GM04503 (cell line): ENCODE results near the gene UNC13D.
"Not testable (repeated sequence)": the region's sequence is repeated elsewhere in the genome, so short reads cannot be mapped to it uniquely, and the experiment has no call there.

Experiments
- DNase-seq: peaks from one replicate; pipeline ENCODE4 v3.0.0-alpha.2; 2012; ENCODE audit warnings: low read depth

The UNC13D gene

DNA sequence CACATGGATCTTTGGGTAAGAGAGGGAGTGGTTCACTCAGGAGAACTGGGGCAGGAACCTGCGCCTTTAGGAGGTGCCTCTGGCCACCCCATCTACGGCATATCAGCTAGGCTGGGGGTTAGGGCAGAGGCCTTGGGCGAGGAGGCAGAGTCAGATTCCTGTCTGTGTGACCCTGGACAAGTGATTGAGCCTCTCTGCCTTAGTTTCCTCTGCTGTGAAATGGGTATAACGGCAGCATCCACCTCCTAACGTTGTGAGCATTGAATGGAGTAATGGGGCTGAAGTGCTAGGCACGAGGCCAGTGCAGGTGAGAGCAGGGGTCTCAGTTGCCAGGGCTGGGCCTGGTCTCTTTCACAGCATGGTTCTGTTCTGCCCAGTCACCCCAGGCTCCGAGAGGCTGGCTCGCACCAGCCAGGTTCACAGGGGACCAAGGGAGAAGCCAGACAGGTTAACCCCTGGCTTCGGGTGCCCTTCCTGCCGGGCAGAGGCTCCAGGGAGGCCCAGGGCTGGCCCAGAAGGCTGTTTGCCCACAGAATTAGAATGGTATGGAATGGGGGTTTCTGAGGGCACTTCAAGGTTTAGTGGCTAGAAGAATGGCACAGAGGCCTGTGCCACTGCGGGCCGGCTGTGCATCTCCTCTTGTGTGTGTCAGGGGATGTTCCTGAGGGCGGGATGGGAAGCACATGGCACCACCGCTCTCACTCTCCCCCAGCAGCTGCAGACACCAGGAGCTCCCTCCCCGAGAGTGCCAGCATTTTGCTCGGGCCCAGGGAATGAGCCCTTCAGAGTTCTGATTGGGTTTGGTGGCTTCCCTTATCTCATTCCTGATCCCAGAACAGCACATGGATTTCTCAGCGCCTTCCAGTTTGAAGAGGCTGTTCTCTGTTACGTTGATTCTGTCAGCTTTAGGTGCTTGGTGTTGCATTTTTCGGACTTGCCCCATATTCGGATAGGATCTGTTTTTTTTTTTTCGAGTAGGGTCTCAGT, 23.8 kb downstream of the UNC13D start:
- DNase-seq, result no peak

DNA sequence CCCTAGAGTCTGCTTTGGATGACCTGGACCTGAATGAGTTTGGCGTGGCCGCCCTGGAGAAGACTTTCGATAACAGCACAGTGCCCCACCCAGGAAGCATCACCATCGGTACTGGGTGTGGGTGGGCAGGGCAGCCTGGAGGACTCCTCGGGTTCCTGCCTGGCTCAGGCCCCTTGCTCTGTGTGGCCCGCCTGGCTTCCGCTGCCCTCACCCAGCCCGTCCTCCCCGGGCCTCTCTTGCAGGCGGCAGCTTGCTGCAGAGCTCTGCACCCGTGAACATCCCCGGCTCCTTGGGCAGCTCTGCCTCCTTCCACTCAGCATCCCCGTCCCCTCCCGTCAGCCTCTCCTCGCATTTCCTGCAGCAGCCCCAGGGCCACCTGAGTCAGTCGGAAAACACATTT, 24.5 kb downstream of the UNC13D start:
- no peak for DNase-seq

DNA sequence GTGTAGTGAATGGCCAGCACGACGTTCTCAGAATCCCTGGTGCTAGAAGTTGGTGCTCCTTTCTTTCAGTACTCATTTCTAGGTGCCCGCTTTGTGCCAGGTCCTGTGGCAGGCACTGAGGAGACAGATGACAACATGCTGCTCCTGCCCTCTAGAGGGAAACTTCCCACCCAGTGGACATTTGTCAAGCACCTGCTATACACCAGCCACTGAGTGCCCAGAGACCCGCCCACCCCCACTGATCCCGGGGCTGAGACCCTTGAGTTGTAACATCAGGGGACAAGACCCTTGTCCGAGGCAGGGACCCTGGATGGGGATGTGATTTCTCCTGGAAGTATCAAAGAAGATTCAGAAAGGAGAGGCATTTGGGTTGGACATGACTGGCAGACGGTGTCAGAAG, 25.1 kb downstream of the UNC13D start:
- DNase-seq, result no peak

DNA sequence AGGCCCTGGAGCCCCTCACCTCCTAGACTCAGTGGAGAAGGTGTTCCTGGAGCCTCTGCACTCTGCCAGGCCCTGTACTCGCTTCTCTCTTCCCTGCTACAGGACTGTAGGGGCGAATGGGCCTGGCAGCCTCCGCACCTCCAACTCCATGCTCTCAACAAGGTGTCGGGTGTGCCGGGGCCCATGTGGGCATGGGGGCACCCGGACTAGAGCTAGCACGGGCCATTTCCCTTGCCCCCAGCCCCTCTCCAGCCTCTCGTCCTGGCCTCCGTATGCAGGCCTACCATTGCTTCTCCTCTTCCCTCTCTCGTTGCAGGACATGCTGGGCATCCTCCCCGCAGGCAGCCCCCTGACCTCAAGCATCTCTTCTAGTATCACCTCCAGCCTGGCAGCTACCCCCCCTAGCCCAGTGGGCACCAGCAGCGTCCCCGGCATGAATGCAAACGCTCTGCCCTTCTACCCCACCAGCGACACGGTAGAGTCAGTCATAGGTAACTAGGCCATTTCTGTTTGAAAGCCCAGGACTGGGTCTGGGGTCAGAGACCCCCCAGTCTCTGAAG, 25.8 kb downstream of the UNC13D start:
- no peak for DNase-seq

DNA sequence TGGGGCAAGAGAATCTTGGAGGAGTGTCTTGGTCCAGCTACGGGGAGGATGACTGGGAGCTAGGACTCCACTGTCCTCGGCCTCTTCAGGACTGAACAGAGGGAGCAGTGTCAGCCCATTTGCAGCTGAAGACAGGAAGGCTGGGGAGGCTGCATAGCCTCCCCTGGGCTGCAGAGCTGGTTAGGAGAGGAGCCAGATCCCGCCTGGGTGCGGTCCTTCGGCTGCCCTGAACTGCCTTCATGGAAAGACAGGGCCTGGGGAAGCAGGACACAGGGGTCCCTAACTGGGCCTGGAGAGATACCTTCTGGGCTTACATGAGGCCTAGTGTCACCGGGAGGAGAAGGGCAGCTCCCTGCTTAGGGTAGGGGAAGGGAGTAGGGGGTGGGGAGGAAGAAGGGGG, 26.6 kb downstream of the UNC13D start:
- DNase-seq, result no peak

DNA sequence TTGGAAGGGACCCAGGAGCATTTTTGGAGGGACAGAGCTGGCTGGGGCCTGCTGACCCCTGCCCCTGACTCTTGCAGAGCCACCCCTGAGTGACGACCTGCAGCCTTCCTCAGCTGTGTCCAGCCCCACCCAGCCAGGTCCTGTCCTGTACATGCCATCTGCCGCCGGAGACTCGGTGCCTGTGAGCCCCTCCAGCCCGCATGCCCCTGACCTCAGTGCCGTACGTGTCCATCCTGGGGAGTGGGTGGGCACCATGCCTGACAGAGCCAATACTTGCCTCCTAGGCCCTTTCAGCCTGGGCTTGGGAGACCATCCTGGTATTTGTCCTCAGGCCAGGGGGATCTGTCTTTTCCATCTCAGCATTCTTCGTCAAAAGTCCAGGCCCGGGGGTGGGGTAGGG, 27.5 kb downstream of the UNC13D start:
- no peak for DNase-seq

DNA sequence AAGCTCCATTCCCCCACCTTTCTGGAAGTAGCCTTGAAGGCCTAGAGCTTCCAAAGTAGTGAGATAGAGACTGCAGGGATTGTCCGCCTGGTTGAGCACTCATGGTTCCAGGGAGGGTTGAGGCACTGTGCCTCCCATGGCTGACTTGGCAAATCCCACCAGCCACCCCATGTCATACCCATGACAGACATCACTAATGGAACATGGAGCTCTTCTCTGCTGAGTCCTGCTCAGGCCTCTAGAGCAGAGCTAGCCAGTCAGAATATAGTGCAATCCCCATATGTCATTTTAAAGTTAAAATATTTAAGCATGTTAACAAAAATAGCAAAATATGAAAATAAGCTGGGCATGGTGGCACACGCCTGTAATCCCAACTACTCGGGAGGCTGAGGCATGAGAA, 28.8 kb downstream of the UNC13D start:
- no peak for DNase-seq

DNA sequence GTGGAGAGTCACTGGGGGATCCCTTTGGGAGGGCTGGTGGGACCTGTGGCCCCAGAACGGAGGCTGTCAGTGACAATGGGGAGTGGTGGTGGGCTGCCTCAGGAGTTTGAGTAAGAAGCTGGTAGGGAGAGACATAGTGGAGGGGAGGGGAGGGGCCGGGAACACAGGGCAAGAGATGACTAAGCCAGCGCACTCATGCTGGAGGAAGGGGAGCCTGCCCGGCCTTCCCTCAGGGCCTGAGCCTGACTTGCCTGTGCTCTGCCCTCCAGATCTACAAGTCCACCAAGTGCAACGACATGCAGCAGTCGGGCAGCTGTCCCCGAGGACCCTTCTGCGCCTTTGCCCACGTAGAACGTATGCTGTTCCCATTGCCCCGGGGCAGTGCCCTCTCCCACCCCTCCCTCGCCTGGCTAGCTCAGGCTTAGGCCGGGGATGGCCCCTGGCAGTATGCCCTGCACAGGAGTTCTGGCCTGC, 29.3 kb downstream of the UNC13D start:
- no peak for DNase-seq

DNA sequence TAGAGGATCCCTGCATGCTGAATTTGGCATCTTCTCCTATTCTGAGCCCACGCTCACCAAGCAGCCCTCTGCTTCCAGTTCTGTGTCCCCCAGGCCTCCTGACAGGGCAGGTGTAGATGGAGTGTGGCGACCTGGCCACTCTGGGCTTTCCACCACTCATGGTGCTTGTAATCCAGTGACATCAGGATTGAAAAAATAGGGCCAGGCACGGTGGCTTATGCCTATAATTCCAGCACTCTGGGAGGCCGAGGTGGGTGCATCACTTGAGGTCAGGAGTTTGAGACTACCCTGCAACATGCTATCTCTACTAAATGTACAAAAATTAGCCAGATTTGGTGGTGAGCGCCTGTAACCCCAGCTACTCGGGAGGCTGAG, 30.2 kb downstream of the UNC13D start:
- DNase-seq, result no peak

DNA sequence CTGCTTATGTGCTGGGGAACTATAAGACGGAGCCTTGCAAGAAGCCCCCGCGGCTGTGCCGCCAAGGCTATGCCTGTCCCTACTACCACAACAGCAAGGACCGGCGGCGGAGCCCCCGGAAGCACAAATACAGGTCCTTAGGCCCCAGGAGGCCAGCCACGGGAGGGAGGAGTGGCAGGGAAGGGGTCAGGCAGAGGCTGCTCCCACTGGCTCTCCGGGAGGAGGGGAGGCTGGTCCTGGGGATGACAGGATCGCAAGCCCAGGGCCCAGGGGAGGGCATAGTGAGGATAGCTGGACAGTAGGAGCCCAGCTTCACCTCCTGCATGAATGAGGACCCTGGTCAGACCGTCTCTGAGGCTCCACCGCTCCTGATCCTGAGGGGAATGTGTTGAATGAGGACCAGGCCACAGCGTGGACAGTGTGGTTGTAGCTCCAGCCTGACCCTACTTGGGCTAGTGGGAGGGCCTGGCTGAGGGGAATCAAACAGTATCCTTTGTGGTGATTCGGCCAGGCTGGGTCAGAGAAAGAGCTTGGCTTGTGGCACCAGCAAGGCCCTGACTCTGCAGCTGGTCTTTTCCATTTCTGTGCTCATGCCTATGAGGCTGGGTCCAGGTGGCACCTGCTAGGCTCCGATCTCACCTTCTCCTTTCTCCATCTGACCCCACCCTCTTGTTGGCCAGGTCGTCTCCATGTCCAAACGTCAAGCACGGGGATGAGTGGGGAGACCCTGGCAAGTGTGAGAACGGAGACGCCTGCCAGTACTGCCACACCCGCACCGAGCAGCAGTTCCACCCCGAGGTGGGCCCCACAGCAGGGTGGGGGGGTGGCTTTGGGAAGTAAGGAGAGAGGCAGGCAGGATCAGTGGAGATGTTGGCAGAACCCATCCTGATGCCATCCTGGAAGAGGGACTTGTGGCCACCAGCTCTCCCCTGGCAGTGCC, 30.9 kb downstream of the UNC13D start:
- DNase-seq, result no peak

DNA sequence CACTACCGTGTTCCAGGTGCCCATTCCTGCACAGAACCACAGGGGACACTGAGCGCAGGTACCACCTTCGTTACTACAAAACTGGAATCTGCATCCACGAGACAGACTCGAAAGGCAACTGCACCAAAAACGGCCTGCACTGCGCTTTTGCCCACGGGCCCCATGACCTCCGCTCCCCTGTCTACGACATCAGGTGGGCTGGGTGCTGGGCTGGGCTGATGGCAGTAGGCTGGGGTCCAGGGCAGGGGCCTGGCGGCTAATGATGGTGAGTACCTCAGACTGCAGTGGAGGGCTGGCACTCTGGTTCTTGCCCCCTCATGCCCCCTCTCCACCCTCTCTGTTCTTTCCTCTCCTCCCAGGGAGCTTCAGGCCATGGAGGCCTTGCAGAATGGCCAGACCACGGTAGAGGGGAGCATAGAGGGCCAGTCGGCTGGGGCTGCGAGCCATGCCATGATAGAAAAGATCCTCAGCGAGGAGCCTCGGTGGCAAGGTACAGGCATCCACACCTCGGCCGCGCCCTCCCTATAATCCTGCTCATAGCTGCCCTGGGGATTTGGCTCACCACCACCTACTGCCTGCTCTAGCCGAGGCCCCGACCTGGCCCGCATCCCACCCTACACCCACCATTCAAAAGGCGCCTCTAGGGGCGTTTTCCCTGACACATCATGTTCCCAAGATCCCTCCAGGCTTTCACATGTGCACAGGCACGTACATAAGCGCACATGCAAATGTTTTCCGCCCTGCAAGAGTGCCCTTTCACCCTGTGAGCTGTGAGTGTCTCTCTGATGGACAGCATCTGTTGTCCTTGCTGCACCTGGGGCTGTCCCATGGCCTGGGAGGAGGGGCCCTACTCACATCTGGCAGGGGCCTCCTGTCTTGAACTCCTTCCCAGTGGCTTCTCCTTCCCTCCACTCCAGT, 31.8 kb downstream of the UNC13D start:
- DNase-seq, result no peak

DNA sequence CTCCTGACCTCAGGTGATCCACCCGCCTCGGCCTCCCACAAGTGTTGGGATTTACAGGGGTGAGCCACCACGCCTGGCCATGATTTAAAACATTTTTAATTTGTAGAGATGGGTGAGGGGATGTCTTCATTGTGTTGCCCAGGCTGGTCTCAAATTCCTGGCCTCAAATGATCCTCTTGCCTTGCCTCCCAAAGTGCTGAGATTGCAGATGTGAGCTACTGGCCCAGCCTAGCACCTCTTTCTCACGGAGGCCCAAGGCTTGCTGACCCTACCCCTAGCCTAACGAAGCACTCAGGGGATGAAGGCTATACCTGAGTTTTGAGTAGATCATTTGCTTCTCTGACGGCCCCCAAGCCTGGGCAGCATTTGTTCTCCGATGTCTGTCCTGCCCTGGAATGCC, 33.0 kb downstream of the UNC13D start:
- no peak for DNase-seq

DNA sequence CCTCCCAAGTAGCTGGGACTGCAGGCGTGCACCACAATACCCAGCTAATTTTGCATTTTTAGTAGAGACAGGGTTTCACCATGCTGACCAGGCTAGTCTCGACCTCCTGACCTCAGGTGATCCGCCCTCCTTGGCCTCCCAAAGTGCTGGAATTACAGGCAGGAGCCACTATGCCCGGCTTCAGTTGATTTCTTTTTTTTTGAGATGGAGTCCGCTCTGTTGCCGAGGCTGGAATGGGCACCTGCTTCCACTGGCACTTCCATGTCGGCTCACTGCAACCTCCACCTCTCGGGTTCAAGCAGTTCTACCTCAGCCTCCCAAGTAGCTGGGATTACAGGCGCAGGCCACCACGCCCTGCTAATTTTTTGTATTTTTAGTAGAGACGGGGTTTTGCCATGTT, 33.4 kb downstream of the UNC13D start:
- not testable (repeated sequence) for DNase-seq

DNA sequence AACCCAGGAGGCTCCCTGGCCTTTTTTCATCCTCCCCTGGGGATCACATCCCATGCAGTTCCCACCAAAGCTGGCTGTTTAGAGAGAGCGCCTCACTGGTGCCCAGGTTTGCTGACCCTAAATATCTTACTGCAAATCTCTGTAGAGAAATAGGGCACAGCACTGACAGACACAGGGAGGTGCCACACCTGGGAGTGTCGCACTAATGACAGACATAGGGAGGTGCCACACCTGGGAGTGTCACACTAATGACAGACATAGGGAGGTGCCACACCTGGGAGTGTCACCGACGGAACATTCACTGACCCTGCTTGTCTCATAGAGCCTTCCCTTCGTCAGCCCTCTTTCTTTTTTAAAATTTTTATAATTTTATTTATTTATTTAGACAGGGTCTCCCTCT, 34.0 kb downstream of the UNC13D start:
- DNase-seq, result no peak

DNA sequence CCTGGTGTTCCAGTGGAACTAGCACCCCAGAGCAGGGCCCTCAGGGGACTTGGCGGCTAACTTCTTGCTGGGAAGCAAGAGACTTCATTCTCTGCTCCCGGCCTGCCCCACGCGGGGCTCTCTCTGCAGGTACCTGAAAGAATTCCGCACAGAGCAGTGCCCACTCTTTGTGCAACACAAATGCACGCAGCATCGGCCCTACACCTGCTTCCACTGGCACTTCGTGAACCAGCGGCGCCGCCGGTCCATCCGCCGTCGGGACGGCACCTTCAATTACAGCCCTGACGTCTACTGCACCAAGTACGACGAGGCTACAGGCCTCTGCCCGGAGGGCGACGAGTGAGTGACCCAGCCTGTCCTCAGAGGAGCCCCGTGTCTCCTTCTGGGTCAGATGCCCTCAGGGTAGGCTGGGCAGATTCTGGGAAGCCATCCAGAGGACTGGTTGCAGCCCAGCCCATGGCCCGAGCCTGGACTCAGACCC, 34.5 kb downstream of the UNC13D start:
- DNase-seq, result no peak

DNA sequence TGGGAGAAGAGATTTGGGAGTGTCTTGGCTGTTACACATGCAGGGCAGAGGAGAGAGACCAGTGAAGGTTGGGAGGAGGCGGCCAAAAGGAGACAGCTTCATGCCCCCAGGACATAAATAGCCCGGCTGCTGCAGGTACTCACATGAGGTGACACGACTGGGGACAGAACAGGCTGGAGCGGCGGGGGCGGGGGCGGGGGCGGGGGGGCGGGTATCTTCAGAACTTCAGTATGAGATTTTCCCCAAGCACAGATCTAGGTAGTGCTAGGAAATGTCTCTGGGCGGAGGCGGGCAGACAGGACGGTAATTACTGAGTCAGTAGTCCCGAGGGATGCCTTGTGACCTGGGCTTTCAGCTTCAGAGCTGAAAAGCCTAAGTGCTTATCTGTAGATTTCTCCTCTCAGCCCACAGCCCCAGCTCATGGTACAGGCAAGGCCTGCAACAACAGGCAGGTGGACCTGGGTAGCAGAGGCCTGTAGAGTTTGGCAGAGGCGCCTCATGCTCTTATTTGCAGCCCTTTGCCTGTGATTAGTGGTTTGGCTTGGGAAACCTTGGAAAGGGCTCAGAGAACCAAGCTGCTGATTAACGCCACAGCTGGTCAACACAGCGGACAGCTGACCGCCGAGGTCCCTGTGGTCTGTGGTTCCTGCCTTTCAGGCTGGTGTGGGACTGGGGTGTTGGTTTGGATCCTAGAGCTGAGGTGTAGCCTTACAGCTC, 35.1 kb downstream of the UNC13D start:
- no peak for DNase-seq

DNA sequence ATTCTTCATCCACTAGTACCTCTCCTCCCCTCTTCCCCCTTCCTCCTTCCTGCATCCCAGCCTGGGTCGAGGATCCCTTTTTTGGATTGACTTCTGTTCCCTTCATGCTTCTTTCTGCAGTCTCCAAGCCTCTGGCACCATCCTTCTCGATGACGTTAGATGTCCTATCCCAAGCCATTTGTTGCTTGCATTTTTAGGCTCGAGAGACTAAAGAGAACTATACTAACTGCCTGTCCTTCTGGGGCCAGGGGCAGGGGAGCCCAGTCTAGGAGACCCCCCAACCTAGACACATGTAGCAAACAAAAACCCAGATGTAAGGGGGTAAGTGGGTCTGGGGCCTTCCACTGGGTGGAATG, 35.7 kb downstream of the UNC13D start:
- no peak for DNase-seq

DNA sequence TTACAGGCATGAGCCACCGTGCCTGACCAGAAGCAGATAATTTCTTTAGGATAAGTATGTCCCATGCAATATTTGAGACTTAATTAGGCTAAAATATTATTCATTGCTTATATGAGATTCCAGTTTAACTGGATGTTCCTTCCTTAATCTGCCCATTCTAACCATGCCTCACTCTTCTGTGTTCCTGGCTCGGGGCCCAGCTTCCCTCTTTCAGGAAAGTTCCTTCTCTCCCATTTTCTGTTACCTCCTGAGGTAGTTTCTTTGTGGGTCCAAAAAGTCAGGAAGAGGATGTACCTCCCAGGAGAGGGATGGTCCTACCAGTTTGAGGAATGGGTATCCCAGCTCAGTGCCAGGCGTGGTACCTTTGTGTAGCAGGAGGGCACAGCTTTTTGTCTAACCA, 36.3 kb downstream of the UNC13D start:
- no peak for DNase-seq

DNA sequence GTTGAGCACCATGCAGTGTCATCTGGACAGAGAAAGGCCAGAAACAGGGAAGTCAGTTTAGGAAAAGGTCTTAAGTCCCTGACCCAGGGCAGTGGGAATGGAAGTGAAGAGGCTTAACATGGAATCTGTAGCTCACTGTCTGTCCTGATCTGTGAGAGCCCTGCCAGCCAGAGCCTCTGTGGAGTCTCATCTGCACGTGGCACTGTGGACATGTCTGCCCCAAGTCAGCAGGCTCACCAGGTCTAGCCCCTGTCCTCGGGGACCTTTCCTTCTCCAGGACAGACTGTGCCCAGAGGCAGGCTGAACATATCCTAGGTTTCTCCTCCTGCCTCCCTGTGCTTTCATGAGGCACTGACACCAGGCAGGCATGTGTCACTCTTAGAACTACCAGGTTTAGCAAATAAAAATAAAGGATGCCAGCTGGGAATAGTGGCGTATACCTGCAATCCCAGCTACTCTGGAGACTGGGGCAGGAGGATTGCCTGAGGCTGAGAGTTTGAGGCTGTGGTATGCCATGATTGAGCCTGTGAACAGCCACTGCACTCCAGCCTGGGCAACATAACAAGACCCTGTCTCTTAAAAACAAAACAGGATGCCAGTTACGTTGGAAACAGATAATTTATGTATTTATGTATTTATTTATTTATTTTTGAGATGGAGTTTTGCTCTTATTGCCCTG, 37.2 kb downstream of the UNC13D start:
- DNase-seq, result no peak

DNA sequence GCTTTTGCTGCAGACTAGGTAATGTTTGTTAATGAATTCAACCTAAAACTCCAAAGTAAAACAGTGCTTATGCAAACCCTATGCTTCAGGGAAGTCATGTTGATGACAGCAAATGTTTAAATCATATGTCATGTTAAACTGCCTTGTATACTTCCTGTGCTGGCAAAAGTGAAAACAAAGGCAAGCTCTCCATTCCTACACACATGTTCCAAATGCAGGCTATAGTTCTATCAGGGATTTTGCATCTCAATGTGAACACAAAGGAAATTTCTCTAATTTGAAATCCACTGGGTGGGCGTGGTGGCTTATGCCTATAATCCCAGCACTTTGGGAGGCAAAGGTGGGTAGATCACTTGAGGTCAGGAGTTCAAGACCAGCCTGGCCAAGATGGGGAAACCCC, 40.3 kb downstream of the UNC13D start:
- DNase-seq, result no peak
